Ascending aorta (tissue), 2 donors: ENCODE results near the gene PID1. TPM values are rescaled to one million over a fixed set of nuclear protein-coding genes. Genes with fewer than 3 reads are reported as not detected.
A peak's percentile ranks its signal among the peaks of the same experiment; 100 is the strongest.

Experiments
- DNase-seq, 2 donors: peaks; one replicate each; pipeline ENCODE4 v3.0.0-alpha.2; 2019; ENCODE audit warnings: low spot score in 2 of 2
- H3K27ac ChIP-seq, 2 donors: fragments of 200-600 bp; sonication (generic); one replicate each; pipeline ENCODE4 v1.5.1; 2016 to 2017; ENCODE audit warnings: mild to moderate bottlenecking in 1 of 2
- H3K27me3 ChIP-seq: fragments of 200-600 bp; sonication (generic); one replicate; pipeline ENCODE4 v1.5.1; 2017
- H3K36me3 ChIP-seq, 2 donors: fragments of 200-600 bp; sonication (generic); one replicate each; pipeline ENCODE4 v1.5.1; 2016
- H3K4me1 ChIP-seq, 2 donors: fragments of 200-600 bp; sonication (generic); one replicate each; pipeline ENCODE4 v1.5.1; 2016 to 2017; ENCODE audit warnings: mild to moderate bottlenecking in 1 of 2
- H3K4me3 ChIP-seq, 2 donors: fragments of 200-600 bp; sonication (generic); one replicate each; pipeline ENCODE4 v1.5.1; 2016 to 2017; ENCODE audit warnings: mild to moderate bottlenecking in 1 of 2
- H3K9me3 ChIP-seq, 2 donors: fragments of 200-600 bp; sonication (generic); one replicate each; pipeline ENCODE4 v1.5.1; 2016
- intact Hi-C: fragments of 100-400 bp; cut with DNase I; formaldehyde crosslinking; loops from one replicate; pipeline ENCODE4 v1.15.1; 2023
- total RNA-seq: library from RNA; depleted of rRNA; stranded (reverse); fragments of >200 nt; gene quantifications from one replicate; pipeline ENCODE4 v1.1.0, GENCODE V29; 2016
- TF ChIP-seq, protein P1 (sequence below), 3 experiments: fragments of 200-600 bp in 2 of 3; fragments of 450-650 bp in 1 of 3; sonication (generic) in 2 of 3; IDR thresholded peaks; one replicate each; pipeline ENCODE4 v1.5.1; 2016 to 2019; ENCODE audit warnings: antibody characterized with exemption in 3 of 3, mild to moderate bottlenecking in 1 of 3, moderate library complexity in 1 of 3

The PID1 gene
- total RNA-seq, 1 donor from 2014 or later: 38.4 TPM

DNA sequence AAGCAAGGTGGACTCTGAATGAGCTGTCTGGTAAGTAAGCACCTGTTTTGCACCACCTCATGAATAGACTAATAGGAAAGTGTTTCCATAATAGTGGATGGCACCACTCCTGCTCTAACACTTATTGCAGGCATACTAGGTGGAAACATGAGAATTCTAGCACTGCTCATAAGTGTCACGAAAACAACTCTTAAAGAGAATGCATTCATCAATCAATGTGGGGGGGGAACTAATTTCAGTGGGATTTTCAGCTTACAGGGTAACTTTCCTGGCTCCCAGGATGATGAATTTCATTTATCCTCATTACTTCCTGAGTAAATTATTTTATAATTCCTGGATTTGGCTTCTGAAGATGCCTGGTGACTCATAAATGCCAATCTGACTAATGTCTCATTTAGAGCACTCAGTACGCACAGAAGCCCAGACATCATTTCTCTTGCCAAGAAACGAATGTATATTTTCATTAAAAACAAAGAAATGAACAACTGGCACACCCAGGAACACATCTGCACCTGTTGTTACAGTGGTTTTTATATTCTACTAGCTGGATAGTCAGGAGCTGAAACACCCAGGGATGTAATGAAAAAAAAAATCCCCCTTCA, 129.6 kb downstream of the PID1 start:
- intact Hi-C loops: no loop called here
- peaks cover 0 to 4% of the 10 kb centered on the region in 2 donors for H3K4me1 ChIP-seq
- H3K27ac ChIP-seq: peak overlapping the region in 1 of 2 donors; percentile 26

DNA sequence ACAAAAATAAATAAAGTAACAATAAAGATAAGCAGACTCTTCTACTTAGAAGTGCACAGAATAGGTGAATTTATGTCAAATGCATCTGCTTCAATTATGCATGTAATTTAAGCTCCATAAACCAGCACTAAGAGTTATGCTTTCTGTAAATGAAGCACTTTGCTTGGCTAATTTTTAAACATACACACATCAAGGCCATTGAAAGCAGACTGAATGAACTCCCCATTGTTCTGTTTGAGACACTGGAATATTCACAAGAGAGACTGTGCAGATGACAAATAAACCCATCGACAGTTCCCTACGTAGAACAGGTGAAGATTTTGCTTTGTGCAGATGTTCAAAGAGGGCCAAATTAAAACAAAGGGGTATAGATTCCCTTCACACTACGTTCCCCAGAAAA, 133.4 kb downstream of the PID1 start:
- Histone ChIP-seq H3K36me3 (peaks cover 3 to 14% of the 10 kb centered on the region in 2 donors), H3K27ac (peak overlapping the region in 1 of 2 donors; percentile 22), H3K27me3 (no peaks in the 10 kb centered on the region), H3K4me3 (no peak overlapping the region), H3K9me3 (peaks cover 0 to 4% of the 10 kb centered on the region in 2 donors), H3K4me1 (peaks cover 0 to 6% of the 10 kb centered on the region in 2 donors)
- DNase-seq: no peak
- intact Hi-C loops: loop anchor here (10.0 kb wide), 1 partner anchor 307 kb away; no protein-coding TSS in a partner anchor
- TF ChIP-seq, protein P1, sequence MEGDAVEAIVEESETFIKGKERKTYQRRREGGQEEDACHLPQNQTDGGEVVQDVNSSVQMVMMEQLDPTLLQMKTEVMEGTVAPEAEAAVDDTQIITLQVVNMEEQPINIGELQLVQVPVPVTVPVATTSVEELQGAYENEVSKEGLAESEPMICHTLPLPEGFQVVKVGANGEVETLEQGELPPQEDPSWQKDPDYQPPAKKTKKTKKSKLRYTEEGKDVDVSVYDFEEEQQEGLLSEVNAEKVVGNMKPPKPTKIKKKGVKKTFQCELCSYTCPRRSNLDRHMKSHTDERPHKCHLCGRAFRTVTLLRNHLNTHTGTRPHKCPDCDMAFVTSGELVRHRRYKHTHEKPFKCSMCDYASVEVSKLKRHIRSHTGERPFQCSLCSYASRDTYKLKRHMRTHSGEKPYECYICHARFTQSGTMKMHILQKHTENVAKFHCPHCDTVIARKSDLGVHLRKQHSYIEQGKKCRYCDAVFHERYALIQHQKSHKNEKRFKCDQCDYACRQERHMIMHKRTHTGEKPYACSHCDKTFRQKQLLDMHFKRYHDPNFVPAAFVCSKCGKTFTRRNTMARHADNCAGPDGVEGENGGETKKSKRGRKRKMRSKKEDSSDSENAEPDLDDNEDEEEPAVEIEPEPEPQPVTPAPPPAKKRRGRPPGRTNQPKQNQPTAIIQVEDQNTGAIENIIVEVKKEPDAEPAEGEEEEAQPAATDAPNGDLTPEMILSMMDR (IDR thresholded peaks at IDR 0.05): no peak

More for the DNA sequence above, 129.6 kb downstream of the PID1 start:
- Histone ChIP-seq H3K9me3 (peaks cover 0 to under 1% of the 10 kb centered on the region in 2 donors), H3K4me3 (no peak overlapping the region), H3K36me3 (peaks cover 0 to 3% of the 10 kb centered on the region in 2 donors), H3K27me3 (no peaks in the 10 kb centered on the region)
- DNase-seq: no peak
- TF ChIP-seq, protein P1 (IDR thresholded peaks at IDR 0.05): no peak

DNA sequence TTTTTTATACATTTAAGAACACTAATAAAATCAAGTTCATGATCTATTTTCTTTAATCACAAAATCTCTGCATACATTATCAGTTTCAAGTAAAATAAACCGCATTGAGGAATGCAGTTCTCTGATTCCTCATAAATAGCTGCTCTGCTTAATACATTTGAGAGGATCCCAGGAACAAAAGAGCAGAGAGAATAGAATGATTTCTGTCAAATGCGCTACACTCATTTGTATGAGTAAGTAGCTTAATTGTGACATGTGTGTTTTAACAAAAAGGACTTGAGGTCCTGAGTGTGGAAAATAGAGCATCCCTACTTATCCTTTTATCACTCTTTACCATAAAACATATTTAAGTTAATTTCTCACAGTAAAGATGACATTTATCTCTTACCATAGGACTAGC, 134.0 kb downstream of the PID1 start:
- TF ChIP-seq, protein P1 (IDR thresholded peaks at IDR 0.05): no peak
- Histone ChIP-seq H3K9me3 (peaks cover 0 to 4% of the 10 kb centered on the region in 2 donors), H3K27ac (no peak overlapping the region), H3K4me3 (no peak overlapping the region), H3K27me3 (no peaks in the 10 kb centered on the region), H3K4me1 (peaks cover 0 to 6% of the 10 kb centered on the region in 2 donors), H3K36me3 (peaks cover 3 to 14% of the 10 kb centered on the region in 2 donors)
- intact Hi-C loops: loop anchor here (10.0 kb wide), 1 partner anchor 308 kb away; no protein-coding TSS in a partner anchor
- no peak for DNase-seq

DNA sequence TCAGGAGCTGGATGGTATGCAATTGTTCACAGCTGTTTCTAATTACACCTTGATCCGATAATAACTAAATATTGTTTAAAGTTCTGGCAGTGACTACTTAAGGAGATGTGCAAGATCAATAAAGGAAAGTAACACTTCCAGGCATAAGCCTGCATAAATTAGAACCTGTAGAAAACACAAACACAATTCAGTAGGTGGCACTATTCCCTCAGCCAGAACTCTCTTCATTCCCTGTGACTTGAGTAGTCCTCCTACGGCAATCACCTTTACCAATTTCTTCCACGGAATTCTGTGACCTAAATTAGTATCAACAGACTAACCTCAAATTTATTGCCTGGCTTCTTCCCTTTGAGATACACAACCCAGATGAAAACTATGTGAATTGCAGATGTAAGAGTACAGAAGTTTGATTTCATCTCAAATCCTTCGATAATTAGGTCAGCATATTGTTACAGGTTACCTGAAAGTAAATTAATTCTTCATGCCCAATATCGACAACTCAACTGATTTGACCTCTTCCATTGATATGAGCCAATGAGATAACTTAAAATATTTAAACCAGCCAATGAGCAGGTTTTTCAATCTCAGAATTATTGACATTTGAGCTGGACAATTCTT, 137.8 kb downstream of the PID1 start:
- intact Hi-C loops: loop anchor here (1.0 to 10.0 kb wide), 3 partner anchors 140 to 454 kb away; no protein-coding TSS in a partner anchor
- DNase-seq: no peak
- TF ChIP-seq, protein P1 (IDR thresholded peaks at IDR 0.05): peak; percentile 46 to 62 (median 51)

DNA sequence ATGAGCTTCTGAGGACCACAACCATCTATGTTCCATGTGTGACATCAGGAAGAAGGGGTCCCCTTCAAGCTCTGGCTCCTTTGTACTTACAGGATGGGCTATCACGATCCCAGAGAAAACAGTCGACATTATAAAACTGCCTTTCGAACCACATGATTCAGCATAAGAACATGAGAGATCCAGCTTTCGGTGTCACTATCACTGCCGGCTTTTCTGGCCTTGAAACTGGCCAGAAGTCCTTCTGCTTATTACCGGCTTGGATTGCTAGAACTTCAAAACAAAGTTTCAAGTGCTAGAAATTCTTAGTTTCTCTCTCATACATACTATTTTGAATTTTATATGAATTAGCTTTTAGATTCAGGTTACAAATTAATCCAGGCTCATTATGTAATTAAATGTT, 138.9 kb downstream of the PID1 start:
- Histone ChIP-seq H3K9me3 (peaks cover 0 to 4% of the 10 kb centered on the region in 2 donors), H3K4me3 (no peak overlapping the region), H3K4me1 (peaks cover 0 to 15% of the 10 kb centered on the region in 2 donors), H3K27ac (no peak overlapping the region), H3K36me3 (peaks cover 3 to 14% of the 10 kb centered on the region in 2 donors), H3K27me3 (no peaks in the 10 kb centered on the region)
- intact Hi-C loops: loop anchor here (5.0 to 10.0 kb wide), 2 partner anchors 313 to 455 kb away; no protein-coding TSS in a partner anchor
- TF ChIP-seq, protein P1 (IDR thresholded peaks at IDR 0.05): no peak
- no peak for DNase-seq

More for the DNA sequence above, 137.8 kb downstream of the PID1 start:
- peaks cover 3 to 14% of the 10 kb centered on the region in 2 donors for H3K36me3 ChIP-seq
- no peaks in the 10 kb centered on the region for H3K27me3 ChIP-seq
- no peak overlapping the region for H3K4me3 ChIP-seq
- H3K9me3 ChIP-seq: peaks cover 0 to 4% of the 10 kb centered on the region in 2 donors
- no peak overlapping the region for H3K27ac ChIP-seq
- peaks cover 0 to 15% of the 10 kb centered on the region in 2 donors for H3K4me1 ChIP-seq
